GM18507 (cell line): ENCODE measurements around the gene GPR12.

Experiments used
- DNase-seq: peaks from one replicate; pipeline ENCODE4 v3.0.0; 2011; ENCODE audit warnings: low read depth; ENCODE audit not compliant: insufficient read length; ENCODE audit errors: extremely low spot score
- FAIRE-seq: peaks from 2 replicates; lab custom pipeline; 2011; peaks lifted over from hg19 to GRCh38; lab: Jason Lieb, UNC

Gene GPR12

DNA sequence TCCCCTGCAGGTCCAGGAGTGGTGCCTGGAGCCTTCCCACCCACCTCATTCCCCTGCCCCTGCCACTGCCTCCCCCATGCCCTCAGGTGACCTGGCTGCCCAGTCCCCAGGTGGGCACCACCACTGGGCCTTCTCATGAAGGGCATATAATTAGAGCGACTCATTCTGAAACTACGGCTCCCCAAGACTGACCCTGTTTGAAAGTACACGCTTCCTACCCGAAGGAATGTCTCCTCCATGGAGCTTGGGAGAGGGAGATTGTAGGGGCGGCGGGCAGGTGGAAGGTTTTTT lies 52.6 kb downstream of the GPR12 start:
- DNase-seq (no peak), FAIRE-seq (no peak)

DNA sequence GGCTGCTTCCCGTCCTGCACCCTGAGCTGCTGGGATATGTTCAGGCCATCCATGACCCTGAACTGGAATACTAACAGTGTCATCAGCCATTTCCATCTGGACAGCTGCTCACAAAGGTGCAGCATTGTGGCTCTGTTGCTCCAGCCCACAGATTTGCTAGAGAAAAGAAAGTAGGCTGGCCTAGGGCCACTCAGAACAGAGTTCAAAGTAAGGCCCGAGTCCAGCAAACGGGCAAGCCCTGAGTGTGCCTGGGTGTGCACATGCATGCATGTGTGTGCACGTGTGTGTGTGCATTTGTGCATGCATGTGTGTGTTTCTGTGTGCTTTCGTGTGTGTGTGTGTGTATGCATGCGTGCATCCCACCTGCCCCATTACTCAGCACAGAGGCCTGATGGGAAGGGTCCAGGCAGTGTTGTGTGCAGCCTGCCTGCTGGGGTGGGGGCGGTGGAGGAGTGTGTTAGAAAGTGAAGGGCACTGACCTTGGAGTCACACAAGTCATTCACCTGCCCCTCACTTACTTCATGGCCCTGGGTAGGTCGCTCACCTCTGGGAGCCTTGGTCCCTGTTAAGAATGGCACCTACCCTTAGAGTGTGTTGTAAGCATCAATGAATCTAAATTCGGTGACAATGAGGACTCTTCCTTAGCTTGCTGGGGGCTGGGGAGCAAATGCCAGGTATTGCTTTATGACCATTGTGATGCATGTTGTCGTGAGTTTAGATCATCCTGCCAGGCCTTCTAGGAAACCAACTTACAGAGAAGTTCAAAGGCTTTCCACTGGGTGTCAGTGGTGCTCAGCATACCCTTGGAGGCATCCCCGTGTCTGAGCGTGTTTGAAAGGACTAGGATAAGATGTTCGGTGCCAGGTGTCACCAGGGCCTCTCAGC lies 53.2 kb downstream of the GPR12 start:
- DNase-seq (peak; percentile 8), FAIRE-seq (peak; percentile 67)

DNA sequence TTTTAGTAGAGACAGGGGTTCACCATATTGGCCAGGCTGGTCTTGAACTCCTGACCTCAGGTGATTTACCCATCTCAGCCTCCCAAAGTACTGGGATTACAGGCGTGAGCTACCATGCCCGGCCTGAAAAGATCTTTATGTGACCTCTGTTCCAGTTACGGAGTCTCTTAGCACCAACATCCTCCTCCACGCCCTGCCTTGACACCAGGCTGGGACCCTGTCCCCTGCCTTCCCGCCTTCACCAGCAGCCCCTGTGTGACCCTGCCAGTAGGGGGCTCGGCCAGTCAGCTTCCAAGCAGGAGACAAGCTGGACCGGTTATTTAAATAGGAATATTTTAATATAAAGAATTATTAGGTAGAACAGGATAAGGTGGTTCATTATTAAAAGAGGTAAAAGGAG lies 54.2 kb downstream of the GPR12 start:
- no peak for DNase-seq
- no peak for FAIRE-seq

DNA sequence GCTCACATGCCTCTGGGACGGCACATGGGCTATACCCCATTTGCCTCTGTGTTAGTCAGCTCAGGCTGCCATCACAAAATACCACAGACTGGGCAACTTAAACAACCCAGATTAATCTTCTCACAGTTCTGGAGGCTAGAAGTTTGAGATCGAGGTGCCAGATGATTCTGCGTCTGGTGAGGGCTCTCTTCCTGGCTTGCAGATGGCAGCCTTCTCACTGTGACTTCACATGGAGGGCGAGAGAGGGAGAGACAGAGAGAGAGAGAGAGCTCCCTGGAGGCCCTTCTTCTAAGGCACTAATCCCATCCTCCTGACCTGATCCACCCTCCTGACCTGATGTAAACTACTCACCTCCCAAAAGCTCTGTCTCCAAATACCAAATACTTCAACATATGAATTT lies 55.0 kb downstream of the GPR12 start:
- DNase-seq, result no peak
- FAIRE-seq, result no peak
